GM21528 (cell line): ENCODE data around the gene PRKG1.

ENCODE experiments used
- ATAC-seq: cut with Tn5 transposase; IDR thresholded peaks from one replicate; pipeline ENCODE4 v1.9.1; 2021; ENCODE audit warnings: mild to moderate bottlenecking, moderate library complexity; ENCODE audit not compliant: unreplicated experiment, low FRiP score

Gene PRKG1

DNA sequence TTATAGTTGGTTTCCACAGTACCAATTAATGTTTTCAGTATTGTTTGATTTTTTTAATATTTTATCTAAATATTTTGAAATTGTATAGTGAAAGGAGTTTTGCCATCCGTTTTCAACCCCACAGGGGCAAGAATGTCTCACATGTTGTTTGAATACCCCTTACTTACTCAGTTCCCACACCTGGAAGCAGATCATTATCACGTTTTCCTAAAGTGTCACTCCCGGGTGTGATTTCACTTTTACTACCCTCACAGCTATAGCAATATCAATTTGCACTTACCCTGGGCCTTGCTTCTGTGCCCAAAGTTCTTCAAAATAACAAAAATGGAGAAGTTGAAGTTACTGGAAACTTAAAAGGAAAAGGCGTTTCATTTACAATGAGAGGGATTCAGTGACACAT lies 397.0 kb downstream of the PRKG1 start:
- ATAC-seq = no peak

DNA sequence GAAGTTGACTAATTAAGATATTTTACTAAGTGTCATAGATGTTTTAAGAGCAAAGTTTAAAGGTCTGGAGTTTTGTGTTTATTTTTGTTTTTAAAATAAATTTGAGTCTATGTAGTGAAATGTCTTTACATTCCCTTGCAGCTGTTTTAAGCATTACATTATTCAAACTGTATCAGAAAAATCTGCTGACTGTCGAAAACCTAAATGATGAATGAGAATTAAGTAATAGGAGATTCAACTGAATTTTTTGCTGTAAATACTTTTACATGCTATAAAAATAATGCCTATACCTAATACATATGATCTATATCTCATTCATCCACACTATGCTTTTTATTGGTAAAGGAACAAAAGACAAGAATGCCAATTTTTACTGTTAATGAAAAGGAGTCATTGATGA lies 397.9 kb downstream of the PRKG1 start:
- no peak for ATAC-seq

DNA sequence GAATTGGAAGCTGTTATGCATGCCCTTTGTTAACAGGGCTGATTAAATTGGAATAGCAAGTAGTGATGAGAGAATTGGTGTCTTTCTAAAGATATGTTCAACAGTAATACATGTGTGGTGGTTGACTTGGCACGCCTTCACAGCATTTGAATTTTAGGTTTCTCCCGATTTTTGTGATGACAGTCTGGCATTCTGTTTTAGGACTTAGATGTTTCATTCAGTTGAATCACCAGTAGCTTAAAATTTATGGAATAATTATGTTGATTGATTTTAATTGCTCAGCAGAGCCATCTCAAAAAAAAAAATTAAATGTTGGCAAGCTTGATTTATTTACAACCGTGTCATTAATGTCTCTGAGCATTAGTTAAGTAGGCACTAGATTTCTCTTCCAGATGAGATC lies 405.4 kb downstream of the PRKG1 start:
- ATAC-seq = no peak

DNA sequence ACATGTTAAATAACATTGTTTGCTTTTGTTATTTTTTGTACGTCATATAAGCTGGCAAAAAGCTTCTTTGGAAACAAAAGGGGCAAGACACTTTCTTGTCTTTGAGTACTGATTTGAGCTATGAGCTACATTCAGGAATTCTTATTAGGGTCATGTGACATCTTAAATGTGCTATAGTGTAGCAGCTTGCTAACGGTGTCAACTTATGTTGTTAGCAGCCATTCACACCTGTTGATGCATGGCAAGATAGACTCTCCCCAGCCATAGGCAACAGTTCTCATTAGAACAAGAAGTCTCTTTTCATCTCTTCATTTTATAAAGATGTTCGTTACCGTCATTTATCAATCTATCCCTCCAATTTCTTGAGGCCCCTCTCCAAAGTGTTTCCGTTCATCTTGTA lies 411.4 kb downstream of the PRKG1 start:
- no peak for ATAC-seq

DNA sequence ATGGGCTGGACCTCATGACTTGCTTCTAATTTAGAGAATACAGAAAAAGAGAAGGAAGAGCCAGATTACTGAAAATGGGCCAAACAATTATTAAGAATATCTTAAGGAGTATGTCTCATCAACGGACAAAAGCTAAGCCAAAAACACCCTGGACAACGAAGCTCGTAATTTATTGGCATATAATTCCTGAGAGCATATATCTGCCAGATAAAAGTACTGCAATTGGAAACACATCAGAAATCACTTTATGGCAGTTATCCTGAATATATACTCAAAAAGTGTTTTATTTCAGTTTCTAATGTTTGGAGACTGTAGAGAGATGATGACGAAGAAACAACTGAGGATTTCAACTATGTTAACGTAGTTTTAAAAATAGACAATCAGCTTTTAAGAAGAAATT lies 413.3 kb downstream of the PRKG1 start:
- no peak for ATAC-seq

DNA sequence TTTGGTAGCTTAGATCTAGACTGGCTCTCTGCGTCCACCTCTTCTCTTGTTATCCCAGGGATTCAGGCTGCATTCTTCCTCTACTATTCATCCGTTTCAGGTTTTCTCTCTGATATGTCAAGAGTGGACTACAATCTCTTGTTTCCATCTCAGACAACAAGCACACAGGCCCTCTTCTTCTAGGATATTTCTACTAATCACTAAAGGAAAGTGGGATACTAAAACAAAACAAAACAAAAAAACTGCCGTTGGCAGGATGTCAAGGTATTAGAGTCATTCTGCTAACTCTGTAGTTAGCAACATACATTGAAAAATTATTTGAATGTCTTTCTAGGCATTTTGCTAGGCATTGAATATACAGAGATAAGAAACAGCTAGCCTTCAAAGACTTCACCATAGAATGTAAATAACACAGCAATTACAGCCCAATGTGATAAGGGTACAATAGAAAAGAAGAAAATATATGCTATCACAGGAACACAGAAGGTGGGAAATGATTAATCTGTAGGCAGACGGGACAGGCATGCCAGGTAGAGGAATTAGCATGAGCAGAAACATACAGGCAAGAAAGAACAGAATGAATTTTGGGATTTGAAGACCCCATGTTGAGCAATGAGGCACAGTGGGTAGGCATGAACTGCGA lies 414.6 kb downstream of the PRKG1 start:
- ATAC-seq = no peak

DNA sequence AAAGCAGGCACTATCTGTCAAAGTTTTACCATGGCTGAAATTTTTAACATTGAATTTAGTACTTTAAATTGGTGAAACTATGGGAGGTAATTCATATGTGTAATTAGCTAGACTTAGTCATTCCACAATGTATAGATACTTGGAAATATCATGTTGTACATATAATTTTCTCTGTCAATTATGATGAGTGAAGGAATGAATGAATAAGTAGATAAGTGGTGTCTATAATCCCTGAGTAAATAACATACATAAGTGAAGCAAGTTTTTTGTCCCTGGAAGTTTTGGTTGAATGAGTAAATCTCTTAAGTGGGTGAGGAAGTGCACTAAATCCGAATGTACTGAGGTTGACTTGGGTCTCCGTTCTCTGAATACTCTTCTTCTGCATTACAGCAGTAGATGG lies 424.1 kb downstream of the PRKG1 start:
- no peak for ATAC-seq

DNA sequence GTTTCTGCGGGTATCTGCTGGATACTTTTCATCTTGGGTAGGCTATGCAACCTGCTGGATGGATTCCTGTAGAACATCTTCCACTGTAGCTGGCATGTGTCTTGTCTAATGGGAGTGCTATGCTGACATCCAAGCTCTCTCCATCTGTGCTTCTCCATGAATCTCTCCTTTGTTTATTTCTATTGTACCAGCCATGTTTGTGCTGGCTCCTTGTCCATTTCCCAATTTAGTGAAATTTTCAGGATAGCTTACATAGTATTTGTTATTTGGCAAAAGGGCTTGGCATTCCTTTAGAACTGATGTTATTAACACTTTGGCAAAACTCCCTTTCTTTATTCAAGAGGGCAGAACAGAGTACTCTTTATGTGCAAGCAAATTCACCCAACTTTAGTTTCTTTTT lies 427.1 kb downstream of the PRKG1 start:
- no peak for ATAC-seq

DNA sequence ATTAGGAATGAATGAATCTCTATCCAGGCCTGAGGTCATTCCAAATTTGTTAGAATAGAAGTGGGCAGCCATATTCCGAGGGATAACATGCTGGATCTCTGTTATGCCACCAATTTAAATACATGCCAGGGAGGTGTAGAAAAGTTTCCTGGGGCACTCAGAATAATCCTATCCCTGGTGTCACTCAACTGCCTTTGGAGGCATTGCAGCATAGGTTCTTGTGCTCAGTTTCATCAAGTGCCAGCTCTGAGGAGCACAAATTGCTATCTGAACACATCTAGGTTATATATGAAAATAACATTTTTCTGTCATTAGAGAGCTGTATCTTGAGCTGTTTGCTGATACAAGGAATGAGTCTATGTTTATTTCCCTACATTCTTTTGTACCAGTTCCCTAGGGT lies 427.8 kb downstream of the PRKG1 start:
- ATAC-seq = no peak

DNA sequence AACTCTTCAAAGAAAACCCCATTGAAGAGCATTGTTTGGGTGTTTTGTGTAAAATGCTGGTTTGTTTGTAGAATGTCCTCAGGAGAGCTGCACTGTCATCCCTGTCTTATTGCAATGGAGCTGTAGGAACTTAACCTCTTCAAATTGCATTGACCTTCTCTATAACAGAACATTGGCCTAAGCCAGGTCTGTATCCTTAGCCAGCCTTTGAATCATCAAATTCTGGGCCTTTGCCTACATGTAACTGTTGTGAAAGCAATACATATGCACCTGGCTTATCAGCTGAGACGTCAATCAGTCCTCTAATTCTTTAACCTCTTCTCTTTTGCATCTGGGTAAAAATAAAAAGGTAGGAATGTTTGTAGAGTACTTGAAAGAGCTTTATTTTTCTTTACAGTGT lies 429.1 kb downstream of the PRKG1 start:
- ATAC-seq = no peak

DNA sequence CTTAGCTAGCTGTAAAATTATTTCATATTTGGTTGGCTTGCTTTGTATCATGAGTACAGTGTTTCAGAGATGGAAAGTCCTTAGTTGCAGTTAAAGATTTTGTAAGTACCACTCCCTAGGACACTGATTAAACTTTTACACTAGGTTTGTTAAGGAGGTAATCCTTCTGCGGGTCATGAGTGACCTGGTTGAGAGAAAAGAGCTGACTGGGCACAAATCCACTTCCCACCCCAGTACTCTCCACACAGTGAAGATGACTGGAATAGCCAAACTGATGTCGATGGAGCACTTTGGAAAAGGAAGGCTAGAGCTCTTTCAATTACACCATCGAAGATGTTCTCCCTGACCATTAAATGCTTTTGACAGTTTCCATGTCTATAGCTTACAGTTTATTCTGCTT lies 433.2 kb downstream of the PRKG1 start:
- no peak for ATAC-seq

DNA sequence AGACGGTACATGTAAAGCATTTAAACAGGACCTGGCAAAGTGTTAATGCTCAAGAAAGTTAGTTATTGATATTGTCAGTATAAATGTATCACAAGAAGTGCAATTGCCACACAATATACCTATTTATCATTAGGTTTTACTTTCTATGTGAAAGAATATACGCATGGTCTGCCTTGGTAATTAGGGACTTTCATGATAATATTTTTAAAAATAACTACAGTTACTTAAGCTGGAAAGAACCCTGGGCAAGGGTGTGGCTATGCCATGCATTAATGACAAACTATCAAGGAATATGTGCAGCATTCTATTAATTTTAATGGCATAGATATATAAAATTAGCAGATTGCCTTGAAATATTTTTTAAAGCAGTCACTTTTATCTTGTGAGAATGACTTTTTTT lies 433.9 kb downstream of the PRKG1 start:
- ATAC-seq = no peak

DNA sequence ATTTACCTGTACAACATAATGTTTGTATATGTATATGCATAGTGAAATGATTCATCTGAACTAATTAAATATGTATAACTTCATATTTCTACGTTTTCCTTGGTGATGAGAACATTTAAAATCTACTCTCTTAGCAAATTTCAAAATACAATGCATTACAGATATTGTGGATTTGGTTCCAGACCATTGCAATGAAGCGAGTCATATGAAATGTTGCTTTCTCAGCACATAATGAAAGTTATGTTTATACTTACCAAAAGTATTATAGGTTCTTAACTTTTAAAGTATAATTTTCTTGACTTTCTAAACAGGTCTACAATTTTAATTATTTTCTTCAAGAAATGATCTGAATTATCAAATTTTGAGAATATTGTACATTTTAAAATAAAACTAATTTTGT lies 435.9 kb downstream of the PRKG1 start:
- no peak for ATAC-seq

DNA sequence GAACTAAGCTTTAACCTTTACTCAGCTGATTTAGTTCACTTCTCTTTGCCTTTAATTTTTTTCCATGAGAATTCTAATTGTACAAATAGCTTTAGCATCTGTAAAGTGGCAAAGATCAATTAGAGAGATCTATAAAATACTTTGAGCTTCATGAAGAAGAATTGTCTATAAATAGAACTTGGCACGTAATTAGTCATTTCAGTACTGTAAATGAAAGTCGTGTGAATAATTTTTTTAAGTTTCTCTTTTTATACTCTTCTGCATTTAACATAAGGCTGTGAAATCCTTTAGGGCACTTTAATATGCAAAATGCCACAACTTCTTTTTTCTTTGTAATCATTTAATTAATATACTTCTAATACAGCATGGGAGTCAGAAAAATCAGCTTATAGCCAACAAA lies 447.3 kb downstream of the PRKG1 start:
- ATAC-seq = no peak

DNA sequence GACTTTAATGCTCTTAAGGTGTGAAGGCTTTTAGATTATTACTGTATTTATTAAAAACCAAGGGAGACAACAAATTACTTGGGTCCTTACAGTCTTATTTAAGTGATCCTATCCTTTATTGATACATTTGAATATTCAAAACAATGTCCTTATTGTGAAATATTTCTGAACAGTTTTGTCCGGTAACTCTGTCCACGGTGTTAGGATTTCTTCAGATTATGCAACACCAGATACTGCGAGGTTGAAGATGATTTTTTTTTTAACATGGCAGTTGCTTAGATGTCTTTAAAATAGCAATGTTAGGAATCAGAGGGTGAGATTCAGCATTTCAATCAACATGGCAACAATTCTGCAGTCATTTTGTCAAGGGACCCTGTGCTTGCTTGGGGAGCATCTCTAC lies 448.6 kb downstream of the PRKG1 start:
- no peak for ATAC-seq

DNA sequence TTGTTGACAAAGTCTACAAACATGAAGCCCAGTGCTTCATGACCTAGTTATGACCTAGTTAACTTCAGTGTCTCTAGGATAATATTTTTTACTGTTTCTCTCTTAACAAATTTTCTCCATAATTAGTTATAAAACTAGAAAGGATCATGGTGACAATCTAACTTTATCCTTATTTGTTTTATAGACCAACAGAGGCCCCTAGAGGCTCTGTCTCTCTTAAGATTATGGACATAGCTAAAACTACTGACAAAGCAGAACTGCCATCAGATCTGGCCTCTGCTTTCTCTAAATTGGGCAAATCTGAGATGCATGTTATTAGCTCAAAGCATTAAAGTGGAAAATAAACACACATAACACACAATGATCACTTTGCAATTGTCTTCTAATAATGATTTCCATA lies 449.2 kb downstream of the PRKG1 start:
- ATAC-seq = no peak

DNA sequence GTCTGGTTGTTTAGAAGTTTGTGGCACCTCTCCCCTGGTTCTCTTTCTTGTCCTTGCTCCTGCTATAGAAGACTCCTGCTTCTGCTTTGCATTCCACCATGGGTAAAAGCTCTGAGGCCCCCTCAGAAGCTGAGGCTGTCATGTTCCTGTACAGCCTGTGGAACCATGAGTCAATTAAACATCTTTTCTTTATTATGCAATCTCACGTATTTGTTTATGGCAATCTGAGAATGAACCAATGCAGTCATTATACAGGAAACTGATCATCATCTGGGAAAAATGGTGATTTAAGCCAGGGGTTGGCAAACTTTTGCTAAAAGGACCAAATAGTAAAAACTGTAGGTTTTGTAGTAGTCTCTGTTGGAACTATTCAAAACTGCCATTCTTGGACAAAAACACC lies 449.8 kb downstream of the PRKG1 start:
- no peak for ATAC-seq

DNA sequence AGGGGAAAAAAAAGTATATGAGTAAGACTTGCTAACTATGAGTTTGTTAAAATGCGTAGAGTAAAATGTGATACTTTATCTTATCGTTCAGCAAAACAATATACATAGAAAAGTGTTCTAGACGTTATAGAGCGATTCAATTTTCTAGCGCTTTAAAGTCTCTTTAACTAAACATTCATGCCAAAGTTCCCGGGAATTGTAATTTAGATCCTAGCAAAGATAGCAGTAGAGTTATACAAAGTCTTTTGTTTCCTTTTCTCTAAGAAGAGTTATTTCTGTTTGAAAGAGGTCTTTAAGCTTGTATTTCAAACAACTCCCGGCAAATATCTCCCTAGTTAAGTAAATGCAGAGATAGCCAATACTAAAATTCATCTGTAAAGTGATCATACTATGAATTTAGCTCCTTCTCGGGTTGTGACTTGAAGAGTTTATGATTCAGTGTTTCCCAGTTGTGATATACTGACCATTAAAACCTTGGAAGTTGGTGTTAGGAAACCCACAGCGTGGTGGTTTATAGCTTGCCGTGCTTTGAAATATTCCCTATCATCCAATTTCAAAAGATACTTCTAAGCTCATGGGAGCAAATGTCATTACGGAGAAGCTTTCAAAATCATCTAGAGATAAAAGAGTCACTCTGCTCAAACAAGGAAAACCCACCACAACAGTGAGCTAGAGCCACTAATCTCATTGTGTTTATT lies 453.4 kb downstream of the PRKG1 start:
- ATAC-seq = no peak

DNA sequence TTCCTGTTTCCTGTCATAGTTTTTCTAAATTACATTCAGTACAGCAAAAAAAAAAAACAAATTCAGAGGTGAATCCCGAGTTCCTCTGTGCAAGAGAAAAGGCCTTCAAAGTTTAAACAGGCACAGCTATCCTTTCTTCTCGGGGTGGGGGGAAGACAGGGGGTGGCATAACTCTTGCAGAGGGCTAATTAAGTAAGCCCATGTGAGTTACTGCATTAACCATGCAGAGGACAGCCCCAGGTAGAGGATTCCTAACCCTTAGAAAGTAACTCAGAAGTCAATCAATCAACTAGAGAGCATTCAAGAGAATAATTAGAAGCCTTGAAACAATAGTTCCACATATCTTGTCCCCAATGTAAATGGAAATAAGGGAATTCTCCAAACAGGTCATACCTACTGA lies 454.2 kb downstream of the PRKG1 start:
- no peak for ATAC-seq

DNA sequence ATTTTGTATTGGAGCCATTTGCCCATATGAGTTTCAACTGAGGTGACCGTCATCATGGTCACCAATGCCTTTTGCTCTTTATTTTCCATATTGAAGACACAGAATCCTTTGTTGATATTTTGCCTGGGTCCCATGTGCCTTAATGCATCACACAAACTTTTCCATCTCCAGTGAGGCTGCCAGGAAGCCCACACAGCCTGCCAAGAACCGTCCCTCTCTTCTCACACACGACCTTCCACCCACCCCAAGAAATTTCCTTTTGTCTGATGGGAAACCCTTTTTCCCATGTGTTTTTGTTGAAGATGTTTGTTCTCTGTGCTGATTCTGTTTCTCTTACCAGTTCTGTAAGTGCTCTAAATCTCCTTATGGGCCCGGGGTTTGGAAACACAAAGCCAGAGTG lies 456.3 kb downstream of the PRKG1 start:
- ATAC-seq = no peak

DNA sequence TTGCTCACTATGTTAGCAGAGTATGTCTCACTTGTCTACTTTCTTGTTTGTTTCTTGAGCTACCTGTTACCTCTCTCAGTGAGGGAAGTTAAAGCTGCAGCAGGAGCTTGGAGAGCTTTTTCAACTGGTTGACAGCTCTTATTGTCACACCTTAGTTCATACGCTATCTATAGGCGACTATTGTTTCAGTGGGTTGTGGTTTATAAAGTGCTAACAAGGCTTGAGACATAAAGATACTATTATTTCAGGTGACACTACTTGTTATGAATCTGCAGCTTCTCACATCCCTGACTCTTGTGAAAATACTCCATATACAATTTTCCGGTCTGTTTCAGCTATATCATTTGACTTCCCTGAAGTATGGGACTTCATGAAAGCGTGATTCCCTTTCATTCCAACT lies 457.8 kb downstream of the PRKG1 start:
- ATAC-seq = no peak

DNA sequence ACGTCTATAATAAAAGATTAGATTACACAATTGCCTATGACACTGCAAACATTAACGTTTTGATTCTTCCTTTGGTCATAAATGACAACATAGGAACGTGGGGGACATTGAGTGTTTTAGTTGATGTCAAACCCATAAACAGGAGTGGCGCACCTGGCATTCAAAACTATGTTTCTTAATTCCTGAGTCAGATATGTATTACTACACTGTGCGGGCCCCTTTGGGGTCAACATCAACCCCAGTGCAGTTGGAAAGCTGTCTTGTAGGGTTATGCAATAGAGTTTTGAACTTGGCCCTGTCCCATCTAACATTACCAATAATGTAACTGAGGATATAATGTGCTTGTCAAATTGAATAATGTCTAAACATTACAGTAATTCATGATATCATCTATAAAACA lies 468.6 kb downstream of the PRKG1 start:
- no peak for ATAC-seq

DNA sequence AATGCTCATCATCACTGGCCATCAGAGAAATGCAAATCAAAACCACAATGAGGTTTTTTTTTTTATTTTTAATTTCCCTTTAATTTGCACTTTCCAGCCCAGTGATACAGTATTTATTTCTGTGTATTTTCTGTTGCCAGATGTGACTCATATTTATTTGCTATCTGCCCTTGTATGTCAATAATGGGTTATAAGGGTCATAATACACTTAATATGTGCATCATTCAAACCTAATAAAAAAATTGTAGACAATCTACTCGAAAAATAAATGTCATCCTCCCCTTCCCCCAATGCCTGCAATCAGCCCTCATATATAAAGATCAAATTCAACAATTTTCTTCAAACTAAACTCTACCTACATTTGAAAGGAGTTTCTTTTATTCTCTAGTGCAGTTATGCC lies 470.6 kb downstream of the PRKG1 start:
- ATAC-seq = no peak
